ENCODE data around the gene CCDC88C.

Gene CCDC88C

DNA sequence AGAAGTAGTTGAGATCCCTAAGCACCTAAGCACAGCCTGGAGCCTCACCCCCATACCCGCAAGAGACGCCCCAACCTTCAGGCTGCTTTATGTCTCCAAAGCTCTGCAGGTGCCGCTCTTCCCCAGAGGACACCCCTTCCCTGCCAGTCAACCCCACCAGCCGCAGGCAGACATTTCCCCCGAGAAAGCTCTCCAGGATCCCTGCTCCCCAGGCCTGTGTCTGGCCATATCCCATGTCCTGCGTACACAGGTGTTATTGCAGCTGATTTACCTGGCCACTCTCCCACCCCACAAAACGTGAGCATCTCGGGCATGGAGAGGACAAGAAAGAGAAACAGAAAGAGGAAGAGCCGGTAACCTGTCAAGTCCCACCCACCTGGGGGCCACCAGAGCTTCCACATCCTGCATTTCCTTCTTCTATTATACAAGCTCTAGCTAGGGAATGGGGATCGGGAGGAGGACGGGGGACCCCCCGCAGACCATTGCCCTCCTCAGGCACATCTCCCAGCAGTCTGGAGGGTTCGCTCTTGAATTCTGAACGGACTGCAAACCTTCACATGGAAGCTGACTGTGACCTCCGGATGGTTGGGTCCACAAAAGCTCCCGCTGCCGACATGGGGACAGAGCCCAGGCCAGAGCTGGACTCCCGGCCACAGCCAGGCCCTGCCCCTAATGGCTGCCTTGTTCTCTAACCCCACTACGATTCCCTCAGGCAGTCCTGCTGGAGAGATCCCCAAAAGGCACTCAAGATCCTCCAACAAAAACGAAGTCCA, 17.6 kb downstream of the CCDC88C start:
- DNase-seq (ENCODE audit: low read depth in 2 of 2), result no peak

GRCh38 chr14:91398707-91399106, 18.9 kb downstream of the CCDC88C start:
- no peak for DNase-seq (ENCODE audit: low read depth in 2 of 2)

- no peak for DNase-seq (ENCODE audit: low read depth in 2 of 2)
These were observed 19.5 kb downstream of the CCDC88C start for GRCh38 chr14:91397965-91398591.

- DNase-seq (ENCODE audit: low read depth in 2 of 2), result no peak
These were observed 20.4 kb downstream of the CCDC88C start for GRCh38 chr14:91396959-91397815.

DNA sequence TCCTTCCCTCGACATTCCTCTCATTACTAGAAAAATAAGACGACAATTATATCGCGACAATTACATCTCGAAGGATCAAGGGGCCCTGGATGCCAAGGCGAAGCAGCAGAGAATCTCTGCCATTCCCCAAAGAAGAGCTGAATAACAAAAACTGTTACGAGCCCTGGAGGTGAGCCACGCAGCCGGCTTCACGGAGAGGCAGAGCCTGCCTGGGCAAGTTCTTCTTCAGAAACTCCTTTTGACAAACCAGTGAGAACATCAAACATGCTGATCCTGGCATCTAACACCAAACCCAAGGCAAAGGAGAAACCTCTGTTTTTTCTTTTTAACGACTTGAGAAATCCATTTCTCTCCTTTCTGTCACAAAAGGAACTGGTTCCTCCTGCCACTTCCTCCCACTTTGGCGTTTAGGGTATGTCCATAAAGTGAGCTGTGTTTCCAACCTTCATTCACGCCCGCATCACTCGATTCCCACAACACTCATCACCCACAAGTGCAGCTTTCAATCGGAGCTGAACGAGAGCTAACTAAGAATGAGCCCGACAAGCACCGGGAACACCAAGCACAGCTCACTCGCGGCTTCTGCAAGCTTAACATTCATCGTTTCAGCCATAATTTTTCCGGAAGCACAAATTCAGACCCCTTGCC, 21.5 kb downstream of the CCDC88C start:
- no peak for DNase-seq (ENCODE audit: low read depth in 2 of 2)

- DNase-seq (ENCODE audit: low read depth in 2 of 2), result no peak
These were observed 22.2 kb downstream of the CCDC88C start for GRCh38 chr14:91395466-91395865.

DNA sequence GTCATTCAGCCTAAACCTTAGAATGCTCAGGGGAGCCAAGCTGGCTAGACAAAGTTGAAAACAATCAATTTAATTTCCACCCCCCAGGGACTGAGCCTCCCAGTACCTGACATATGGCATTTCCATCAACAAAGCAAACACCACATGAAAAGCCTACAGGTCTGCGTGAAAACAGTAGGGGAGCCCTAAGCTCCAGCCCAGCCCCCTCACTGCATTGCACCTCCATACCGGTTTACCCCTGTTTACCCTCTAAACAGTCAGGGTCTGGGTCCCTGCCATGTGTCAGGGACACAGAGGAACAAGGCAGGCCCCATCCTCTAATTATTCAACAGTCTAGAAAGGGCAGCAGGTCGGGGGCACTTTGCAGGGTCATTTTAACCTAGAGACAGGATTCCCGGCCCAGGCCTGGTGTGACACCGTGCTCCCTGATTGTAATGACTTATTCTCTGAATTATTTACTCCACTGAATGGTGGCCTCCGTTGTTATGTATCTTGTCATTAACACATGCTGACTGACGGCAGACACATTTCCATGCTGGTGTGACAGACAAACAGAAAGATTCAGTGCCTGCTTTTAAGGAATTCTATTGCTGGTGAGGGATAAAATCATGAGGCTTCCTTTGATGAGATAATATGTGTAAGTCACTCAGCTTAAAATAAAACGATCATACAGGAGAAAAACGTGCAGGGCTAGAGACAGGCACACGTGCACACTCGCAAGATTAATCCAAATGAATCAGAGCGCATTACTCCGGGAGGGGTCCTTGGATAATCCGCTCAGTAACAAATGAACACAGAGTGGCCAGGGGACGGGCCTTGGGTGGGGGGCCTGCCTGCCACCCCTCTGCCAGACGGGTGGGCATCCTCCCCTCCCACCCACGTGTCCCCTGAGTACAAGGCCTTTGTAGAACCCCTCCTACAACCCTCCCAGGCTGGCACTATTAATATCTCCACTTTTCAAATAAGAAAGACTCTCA, 23.2 kb downstream of the CCDC88C start:
- no peak for DNase-seq (ENCODE audit: low read depth in 2 of 2)

DNA sequence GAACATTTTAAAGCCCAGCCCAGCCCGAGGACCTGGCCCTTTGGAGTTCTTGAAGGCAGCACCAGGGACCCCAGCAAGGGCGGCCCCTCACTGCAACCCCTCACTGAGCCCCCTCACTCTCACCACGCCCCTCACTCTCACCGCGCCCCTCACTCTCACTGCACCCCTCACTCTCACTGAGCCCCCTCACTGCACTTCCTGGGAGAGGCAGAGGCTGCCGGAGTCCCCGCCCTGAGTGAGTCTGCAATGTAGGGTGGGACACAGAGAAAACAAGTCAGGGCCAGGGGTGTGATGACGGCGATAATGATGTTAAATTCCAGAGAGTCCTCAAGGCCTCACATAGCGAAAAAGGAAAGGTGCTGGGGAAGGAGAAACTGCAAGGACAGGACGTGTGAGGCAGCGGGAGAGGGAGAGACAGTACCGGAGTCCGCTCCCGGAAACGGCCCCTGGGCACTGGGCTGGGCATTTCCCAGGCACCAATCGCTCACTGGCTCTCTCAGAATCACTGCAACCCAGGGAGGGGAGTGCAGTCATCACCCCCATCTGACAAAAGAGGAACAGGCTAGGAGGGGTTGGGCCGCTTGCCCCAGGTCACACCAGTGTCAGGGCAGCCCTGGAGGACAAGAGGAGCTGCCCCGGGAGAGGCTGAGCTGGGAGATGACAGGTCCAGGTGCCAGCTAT, 24.9 kb downstream of the CCDC88C start:
- no peak for DNase-seq (ENCODE audit: low read depth in 2 of 2)

DNA sequence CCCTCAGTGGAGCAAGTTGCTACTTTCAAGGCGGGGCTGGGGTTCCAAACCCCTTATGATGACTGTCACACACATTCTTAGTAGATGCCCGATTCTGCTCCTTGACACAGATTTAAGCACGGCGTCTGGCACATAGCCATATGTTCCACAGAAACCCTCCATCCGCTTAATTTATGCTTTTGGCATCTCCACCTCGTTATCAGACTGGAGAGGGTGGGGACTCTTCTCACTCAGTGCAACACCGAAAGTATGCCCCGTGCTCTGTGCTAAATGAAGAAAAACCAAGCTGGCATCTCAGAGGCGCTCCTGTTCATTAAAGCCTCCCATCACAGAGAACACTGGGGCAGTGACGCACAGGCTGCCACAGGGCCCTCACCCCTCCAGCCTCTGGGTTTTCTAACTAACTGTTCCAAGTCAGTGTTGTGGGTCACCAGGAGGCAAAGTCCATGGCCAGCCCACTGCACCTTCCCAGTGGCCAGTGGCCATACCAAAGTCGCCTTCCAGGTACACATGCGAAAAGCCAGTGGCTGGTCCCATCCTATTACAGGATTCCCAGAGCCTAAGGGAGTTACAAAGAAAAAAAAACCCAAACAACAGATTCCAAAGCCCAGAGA, 27.3 kb downstream of the CCDC88C start:
- no peak for DNase-seq (ENCODE audit: low read depth in 2 of 2)

DNA sequence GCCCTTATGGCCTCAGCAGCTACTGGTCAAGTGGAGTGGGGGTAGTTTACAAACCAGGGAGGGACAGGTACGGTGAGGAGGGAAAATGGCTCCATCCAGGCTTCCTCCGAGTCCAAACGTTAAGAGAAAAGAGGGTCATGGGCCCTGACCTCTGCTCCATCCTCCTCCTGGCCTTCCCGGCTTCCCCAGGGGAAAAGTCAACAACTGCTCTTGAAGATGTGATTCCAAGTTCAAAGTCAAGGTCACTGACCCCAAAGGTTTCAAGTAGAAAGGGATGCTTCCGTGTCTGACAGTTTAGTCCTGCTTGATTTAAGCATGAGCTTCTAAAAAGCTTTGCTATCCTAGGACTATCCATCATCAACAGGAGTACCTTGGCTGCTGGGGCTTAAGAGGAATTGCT, 28.5 kb downstream of the CCDC88C start:
- no peak for DNase-seq (ENCODE audit: low read depth in 2 of 2)

- no peak for DNase-seq (ENCODE audit: low read depth in 2 of 2)
These were observed 29.1 kb downstream of the CCDC88C start for GRCh38 chr14:91388551-91388975.

- DNase-seq (ENCODE audit: low read depth in 2 of 2), result no peak
These were observed 29.7 kb downstream of the CCDC88C start for GRCh38 chr14:91387951-91388381.

DNA sequence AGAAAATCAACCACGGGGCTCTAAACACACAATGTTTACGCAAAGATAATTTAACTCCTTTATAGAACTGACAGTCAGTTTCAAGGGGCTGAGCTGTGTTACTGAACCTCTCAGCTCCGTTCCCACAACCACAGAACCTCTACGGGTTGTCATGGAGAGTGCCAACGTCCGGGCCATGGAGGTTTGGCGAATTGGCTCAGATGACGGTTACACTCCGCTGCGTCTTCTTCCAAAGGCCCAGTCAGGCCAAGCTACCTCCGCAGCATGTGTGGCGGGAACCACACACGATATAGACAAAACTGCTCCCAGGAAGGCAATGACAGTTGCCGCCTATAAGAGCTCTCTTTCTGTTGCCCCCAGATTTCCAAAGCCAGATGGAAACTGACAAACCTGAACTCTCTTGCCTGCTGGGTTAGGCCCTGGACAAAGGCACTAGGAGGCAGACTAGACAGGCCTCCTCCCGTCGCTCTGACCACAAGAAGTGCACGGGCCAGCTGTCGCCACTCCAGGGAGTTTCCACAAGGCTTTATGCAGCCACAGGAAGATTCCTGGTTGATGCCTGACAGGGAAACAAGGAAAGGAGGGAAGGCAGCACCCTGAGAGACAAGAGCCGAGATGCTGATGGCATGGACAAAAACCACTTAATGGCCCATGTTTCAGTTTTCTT, 30.3 kb downstream of the CCDC88C start:
- no peak for DNase-seq (ENCODE audit: low read depth in 2 of 2)

DNA sequence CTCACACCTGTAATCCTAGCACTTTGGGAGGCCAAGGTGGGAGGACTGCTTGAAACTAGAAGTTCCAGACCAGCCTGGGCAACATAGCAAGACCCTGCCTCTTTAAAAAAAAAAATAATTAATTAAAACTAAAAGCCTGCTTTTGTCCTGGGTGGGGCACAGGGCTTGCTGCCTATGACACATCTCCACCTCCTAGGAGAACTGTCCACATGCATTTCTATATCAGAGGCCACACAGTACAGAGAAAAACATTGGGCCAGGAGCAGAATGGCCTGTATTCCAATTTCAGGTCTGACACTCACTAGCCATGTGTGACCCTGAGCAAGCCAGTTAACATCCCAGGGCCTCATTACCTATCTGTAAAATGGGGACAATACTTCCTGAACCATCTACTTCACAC, 31.9 kb downstream of the CCDC88C start:
- no peak for DNase-seq (ENCODE audit: low read depth in 2 of 2)

GRCh38 chr14:91385224-91385623, 32.4 kb downstream of the CCDC88C start:
- no peak for DNase-seq (ENCODE audit: low read depth in 2 of 2)

DNA sequence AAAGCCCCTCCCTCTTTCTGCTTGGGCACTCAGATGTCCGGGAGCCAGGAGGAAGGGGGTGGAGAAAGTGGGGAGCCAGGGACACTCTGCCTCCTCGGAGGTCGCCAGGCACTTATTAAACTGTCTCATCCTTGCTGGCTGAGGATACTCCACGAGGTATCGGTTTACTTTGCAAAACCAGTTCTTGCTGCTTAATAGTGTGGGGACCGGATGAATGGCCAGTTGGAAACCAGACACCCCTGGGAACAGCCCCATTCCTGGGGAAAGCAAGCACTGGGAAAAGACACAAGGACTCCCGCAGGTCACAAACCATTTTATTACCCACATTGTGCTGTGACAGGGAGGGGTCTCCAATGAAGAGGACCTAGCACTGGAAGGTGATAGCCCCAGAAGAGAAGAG, 34.2 kb downstream of the CCDC88C start:
- no peak for DNase-seq (ENCODE audit: low read depth in 2 of 2)

GRCh38 chr14:91381801-91382670, 35.6 kb downstream of the CCDC88C start:
- DNase-seq (ENCODE audit: low read depth in 2 of 2), result no peak

Data from stimulated activated CD8-positive, alpha-beta memory T cell treated with anti-CD3 and anti-CD28 coated beads, Interleukin-15, amount 100 ng/mL, for 4 hours (primary cell).